Muscle of back (tissue), 11 donors: Measurements from ENCODE around the gene STEEP1. TPM values are rescaled to one million over a fixed set of nuclear protein-coding genes. Genes with fewer than 3 reads are reported as not detected.
A peak's percentile ranks its signal among the peaks of the same experiment; 100 is the strongest.

Experiments
- DNase-seq, 3 donors: peaks; one replicate each; pipeline versions ENCODE4 v3.0.0 to v3.0.0-alpha.2; 2013
- polyA plus RNA-seq, 10 donors: library from polyadenylated mRNA; unstranded; fragments of 120-200 nt; gene quantifications; one replicate each; pipeline ENCODE4 v1.2.1, GENCODE V29; 2013; ENCODE audit not compliant: insufficient read length in 10 of 10

The STEEP1 gene
- polyA plus RNA-seq, 10 donors: 13.7 to 19.0 (median 16.1) TPM

GRCh38 chrX:119489212-119490074 is 75.8 kb downstream of the STEEP1 start:
- DNase-seq: no peak

GRCh38 chrX:119488749-119489148 is 76.5 kb downstream of the STEEP1 start:
- peak in 2 of 3 donors; percentile 23 to 37 for DNase-seq

Other genes with a start within 250 kb of the STEEP1 start
- gene SLC25A43, start 166.1 kb downstream of the STEEP1 start, polyA plus RNA-seq: 10 to 100 TPM in 1 of 10 donors, 1 to 10 TPM in 9; 5.1 to 10.2 (median 7.7) TPM
- gene SLC25A5, start 97.0 kb downstream of the STEEP1 start, polyA plus RNA-seq: 100 to 1,000 TPM; 138 to 180 (median 165) TPM
- gene UBE2A, start 9.2 kb upstream of the STEEP1 start, polyA plus RNA-seq: 10 to 100 TPM; 52.4 to 71.1 (median 63.9) TPM
- gene NKRF, start 41.0 kb upstream of the STEEP1 start, polyA plus RNA-seq: 10 to 100 TPM in 1 of 10 donors, 1 to 10 TPM in 9; 6.2 to 10.0 (median 7.5) TPM
- 10 to 100 TPM; 22.7 to 42.2 (median 29.1) TPM for gene SEPTIN6, start 127.8 kb upstream of the STEEP1 start, polyA plus RNA-seq
- gene SOWAHD, start 193.2 kb upstream of the STEEP1 start, polyA plus RNA-seq: under 1 TPM; 0.16 to 0.75 (median 0.43) TPM
- gene RPL39, start 226.2 kb upstream of the STEEP1 start, polyA plus RNA-seq: 1,000 to 10,000 TPM; 2,941 to 3,876 (median 3,260) TPM